SK-MEL-5 (cell line): ENCODE measurements around the gene CACNA1C. TPM values are rescaled to one million over a fixed set of nuclear protein-coding genes. Genes with fewer than 3 reads are reported as not detected.

ENCODE experiments used
- DNase-seq: peaks from one replicate; pipeline ENCODE4 v3.0.0-alpha.2; 2016; ENCODE audit warnings: low read depth, low spot score
- in situ Hi-C: cut with HindIII; loops from 2 replicates; pipeline ENCODE4 v1.10.0; 2016; ENCODE audit warnings: low sequenced_read_pairs, high pct_unique_total_duplicates, low pct_unique_long_range_greater_than_20kb
- total RNA-seq: library from RNA; depleted of rRNA; stranded (reverse); fragments of >200 nt; shearing (Covaris generic); gene quantifications from 2 replicates; pipeline ENCODE4 v1.2.3, GENCODE V29; 2014

The CACNA1C gene
- total RNA-seq, 1 experiment from 2014 or later: 0.05 TPM

GRCh38 chr12:2689879-2690278 lies 637.1 kb downstream of the CACNA1C start:
- in situ Hi-C loops: no loop called here
- DNase-seq: no peak

- in situ Hi-C loops: no loop called here
- DNase-seq: no peak
Measured at GRCh38 chr12:2690348-2691005, 637.7 kb downstream of the CACNA1C start.

GRCh38 chr12:2691006-2691344 lies 638.2 kb downstream of the CACNA1C start:
- peak; percentile 71 for DNase-seq
- in situ Hi-C loops: no loop called here

- in situ Hi-C loops: no loop called here
- DNase-seq: peak; percentile 13
Measured at GRCh38 chr12:2691345-2692071, 638.7 kb downstream of the CACNA1C start.

- in situ Hi-C loops: no loop called here
- DNase-seq: no peak
Measured at GRCh38 chr12:2692080-2692479, 639.3 kb downstream of the CACNA1C start.

- DNase-seq: peak; percentile 36
- in situ Hi-C loops: no loop called here
Measured at GRCh38 chr12:2693244-2693860, 640.6 kb downstream of the CACNA1C start.

- in situ Hi-C loops: no loop called here
- no peak for DNase-seq
Measured at GRCh38 chr12:2693980-2694610, 641.3 kb downstream of the CACNA1C start.

- in situ Hi-C loops: no loop called here
- no peak for DNase-seq
Measured at GRCh38 chr12:2696136-2696535, 643.3 kb downstream of the CACNA1C start.

- in situ Hi-C loops: no loop called here
Measured at GRCh38 chr12:2697057-2697800, 644.4 kb downstream of the CACNA1C start.

GRCh38 chr12:2698566-2698965 lies 645.8 kb downstream of the CACNA1C start:
- in situ Hi-C loops: no loop called here
- no peak for DNase-seq

More at GRCh38 chr12:2697057-2697800, 644.4 kb downstream of the CACNA1C start:
- no peak for DNase-seq

- in situ Hi-C loops: no loop called here
Measured at GRCh38 chr12:2710701-2711100, 657.9 kb downstream of the CACNA1C start.

GRCh38 chr12:2719392-2719791 lies 666.6 kb downstream of the CACNA1C start:
- in situ Hi-C loops: no loop called here
- no peak for DNase-seq

More at GRCh38 chr12:2710701-2711100, 657.9 kb downstream of the CACNA1C start:
- DNase-seq: no peak

- DNase-seq: no peak
- in situ Hi-C loops: no loop called here
Measured at GRCh38 chr12:2722806-2723205, 670.0 kb downstream of the CACNA1C start.

- no peak for DNase-seq
- in situ Hi-C loops: no loop called here
Measured at GRCh38 chr12:2732290-2732689, 679.5 kb downstream of the CACNA1C start.

- no peak for DNase-seq
- in situ Hi-C loops: no loop called here
Measured at GRCh38 chr12:2733493-2734355, 680.9 kb downstream of the CACNA1C start.

GRCh38 chr12:2735432-2735831 lies 682.6 kb downstream of the CACNA1C start:
- no peak for DNase-seq
- in situ Hi-C loops: no loop called here

GRCh38 chr12:2737656-2738241 lies 685.0 kb downstream of the CACNA1C start:
- DNase-seq: no peak
- in situ Hi-C loops: no loop called here
